Cardiac fibroblast (primary cell): ENCODE data around the gene PAQR7.

Source experiments
- DNase-seq, 2 donors: peaks; one replicate each; pipeline versions ENCODE4 v3.0.0 to v3.0.0-alpha.2; 2010; ENCODE audit warnings: low read depth in 2 of 2
- H3K4me3 ChIP-seq, 2 donors: replicated peaks in 1 of 2; 1 replicate in 1 of 2; 2 replicates in 1 of 2; pipeline ENCODE4 v1.5.1; 2011; ENCODE audit warnings: low read depth in 2 of 2, low read length in 2 of 2, mild to moderate bottlenecking in 2 of 2, moderate library complexity in 1 of 2
- TF ChIP-seq, protein P1 (sequence below): IDR thresholded peaks from one replicate; pipeline ENCODE4 v1.5.1; 2011; ENCODE audit warnings: low read depth, mild to moderate bottlenecking, low read length, inconsistent platforms

PAQR7 gene

DNA sequence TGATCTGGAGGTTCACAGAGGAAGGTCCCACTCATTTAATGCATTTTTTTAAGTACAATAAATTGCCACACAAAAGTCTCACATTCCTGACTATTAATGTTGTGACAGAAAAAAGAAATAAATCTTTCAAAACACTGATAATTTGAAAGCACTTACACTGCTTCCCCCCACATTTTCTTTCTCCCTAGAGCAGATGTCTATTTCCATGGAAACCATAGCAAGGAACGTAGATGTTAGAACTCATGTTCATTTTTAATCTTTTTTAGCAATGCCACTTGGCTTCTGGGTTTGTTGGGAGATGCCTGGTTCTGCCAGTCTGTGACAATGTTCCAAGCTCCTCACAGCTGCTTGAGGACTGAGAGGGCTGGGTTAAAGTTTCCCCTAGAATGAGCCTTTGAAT lies 32.7 kb upstream of the PAQR7 start:
- DNase-seq: no peak
- TF ChIP-seq, protein P1, sequence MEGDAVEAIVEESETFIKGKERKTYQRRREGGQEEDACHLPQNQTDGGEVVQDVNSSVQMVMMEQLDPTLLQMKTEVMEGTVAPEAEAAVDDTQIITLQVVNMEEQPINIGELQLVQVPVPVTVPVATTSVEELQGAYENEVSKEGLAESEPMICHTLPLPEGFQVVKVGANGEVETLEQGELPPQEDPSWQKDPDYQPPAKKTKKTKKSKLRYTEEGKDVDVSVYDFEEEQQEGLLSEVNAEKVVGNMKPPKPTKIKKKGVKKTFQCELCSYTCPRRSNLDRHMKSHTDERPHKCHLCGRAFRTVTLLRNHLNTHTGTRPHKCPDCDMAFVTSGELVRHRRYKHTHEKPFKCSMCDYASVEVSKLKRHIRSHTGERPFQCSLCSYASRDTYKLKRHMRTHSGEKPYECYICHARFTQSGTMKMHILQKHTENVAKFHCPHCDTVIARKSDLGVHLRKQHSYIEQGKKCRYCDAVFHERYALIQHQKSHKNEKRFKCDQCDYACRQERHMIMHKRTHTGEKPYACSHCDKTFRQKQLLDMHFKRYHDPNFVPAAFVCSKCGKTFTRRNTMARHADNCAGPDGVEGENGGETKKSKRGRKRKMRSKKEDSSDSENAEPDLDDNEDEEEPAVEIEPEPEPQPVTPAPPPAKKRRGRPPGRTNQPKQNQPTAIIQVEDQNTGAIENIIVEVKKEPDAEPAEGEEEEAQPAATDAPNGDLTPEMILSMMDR: no peak
- no peak overlapping the region for H3K4me3 ChIP-seq

DNA sequence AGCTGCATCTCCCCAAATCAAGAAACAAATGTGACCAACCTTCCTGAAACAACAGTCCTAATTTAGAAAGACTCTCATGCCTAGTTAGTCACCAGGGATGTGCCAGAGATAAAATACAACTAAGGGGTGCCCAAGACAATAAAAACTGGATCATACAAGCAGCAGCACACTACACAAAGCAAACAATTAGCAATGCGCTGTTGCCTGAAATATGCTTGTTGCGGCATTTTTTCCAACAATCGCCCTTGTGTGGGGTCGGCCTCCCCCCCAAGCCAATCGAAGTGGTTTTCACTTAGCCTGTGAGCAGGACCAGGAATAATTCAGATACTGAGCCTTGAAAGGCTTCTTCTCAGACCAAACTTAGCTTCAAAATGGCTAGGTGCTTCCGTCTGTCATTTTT lies 32.1 kb upstream of the PAQR7 start:
- DNase-seq: no peak
- H3K4me3 ChIP-seq: no peak overlapping the region
- TF ChIP-seq, protein P1: no peak

DNA sequence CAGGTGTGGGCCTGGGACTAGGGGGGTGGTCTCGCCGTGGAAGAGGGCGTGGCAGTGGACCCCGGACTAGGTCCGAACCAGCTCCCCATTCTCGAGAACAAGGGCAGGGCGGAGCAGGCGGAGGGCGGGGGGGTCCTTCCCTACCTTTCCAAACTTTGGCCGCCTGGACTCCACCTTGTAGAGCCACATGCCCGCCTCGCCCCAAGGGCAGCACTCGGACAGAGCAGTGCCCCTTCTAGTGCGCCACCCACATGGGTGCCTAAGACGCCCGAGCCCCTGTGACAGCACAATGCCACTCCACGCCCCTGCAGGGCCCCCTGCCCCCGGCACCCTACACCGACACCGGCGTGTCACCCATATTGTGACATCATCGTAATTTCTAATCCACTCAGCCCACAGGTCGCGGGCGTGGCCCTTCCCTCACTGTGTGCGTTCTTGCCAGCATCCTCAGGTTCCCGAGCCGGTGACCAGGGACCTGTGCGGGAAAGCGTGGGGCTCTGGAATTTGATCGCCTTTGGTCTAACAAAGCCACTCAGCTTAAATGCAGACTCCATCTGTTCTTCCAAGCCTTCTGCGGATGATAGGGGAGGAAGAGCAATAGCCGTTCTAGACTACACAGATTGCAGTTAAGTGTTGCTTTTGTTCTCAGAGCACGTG lies 31.3 kb upstream of the PAQR7 start:
- TF ChIP-seq, protein P1: no peak
- DNase-seq: no peak
- peak overlapping the region; percentile 65 to 69 for H3K4me3 ChIP-seq

DNA sequence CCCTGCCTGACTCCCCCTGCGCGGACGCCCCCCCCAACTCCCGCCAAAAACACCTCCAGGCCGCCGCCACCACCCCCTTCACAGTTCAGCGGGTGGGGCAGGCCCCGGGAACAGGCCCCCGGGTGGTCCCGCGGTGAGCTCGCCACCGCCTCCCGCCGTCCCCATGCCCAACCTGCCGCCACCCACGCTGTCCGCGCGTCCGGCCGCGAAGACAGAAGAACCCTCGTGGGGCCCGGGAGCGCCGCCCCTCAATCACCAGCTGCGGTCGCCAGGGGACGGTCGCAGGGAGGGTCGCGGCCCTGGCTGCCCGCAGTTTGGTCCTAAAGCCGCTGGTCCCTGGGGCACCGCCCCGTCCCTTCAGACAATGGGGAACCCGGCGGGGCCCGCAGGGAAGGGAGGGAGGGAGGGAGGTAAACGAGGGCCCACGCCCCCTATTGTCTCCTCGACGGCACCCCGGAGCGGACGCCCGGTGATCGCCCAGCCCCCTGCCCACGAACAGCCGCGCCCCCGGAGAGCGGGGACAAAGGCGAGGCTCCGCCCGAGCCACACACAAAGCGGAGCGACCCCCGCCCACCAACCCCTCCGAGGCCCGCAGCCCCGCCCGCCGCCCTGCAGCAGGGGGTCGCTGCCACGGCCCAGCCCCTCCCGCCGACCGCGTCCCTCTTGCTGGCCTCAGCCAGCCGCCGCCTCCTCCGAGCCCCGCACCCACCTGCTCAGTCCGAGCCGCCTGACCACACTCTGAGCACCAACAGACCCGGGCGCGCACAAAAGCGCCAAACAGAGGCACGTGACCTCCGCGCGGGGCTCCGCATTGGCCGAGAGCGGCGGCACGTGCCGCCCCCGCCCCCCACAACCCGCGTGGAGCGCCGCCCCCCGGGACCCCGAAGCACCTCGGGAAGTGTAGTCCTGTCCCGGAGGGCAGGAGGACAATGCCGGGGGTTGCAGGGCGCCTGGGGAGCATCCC lies 30.5 kb upstream of the PAQR7 start, which contains the start of gene STMN1:
Gene STMN1, minus strand, starts transcription at position 740 of the 964 bp plus-strand sequence. CDS start 1,743 bp downstream, outside the sequence.
- peak within 1 kb of the TSS; percentile 65 to 69 for H3K4me3 ChIP-seq
- TF ChIP-seq, protein P1: no peak
- peak; percentile 83 to 92 for DNase-seq

DNA sequence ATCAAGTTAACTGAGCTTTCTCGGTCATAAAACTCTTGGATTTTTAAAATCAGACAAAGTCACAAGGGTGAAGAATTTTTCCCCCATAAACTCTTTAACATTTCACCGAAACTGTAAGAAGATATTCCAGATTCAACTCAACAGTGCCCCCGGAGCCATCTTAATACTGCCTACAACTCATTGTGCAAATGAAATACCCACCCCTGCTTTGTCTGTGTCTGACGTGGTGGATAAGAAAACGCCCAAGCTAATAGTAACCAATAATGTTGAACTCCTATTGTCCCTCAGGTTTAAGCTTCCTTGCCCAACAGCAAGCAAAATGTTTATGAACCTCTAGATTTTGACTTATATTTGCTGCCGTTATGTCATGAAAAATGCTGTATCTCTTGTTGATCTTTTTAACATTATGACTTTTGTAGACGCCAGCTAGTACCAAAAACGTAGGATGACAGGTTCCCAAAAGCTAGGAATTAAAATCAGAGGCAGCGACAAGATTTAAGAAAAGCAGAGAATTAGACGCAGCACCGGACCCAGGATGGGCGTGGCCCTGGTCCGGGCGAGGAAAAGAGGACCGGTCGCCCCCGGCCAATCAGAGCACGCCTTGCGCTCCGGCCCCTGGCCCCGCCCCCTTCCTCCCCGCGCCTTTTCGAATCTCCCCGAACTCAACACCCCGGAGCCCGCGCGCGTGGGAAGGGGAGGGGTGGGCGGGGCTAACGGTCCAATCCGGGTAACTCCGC lies 29.6 kb upstream of the PAQR7 start:
- TF ChIP-seq, protein P1: peak; percentile 21
- peak; percentile 90 to 92 for DNase-seq
- H3K4me3 ChIP-seq: peak overlapping the region; percentile 65 to 69

DNA sequence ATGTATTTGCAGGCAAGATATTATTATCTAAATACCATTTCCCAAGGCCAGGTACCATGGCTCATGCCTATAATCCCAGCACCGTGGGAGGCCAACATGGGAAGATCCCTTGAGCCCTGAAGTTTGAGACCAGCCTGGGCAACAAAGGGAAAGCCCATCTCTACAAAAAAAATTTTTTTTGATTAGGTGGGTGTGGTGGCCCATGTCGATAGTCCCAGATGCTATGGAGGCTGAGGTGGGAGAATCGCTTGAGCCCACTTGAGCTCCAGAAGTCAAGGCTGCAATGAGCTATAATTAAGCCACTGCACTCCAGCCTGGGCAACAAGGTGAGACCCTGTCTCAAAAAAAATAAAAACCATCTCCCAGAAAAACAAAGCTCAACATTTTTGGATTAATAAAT lies 28.5 kb upstream of the PAQR7 start:
- TF ChIP-seq, protein P1: no peak
- H3K4me3 ChIP-seq: no peak overlapping the region

More for the DNA sequence above, 28.5 kb upstream of the PAQR7 start:
- no peak for DNase-seq
